ENCODE data around the gene RUBCN. TPM values are rescaled to one million over a fixed set of nuclear protein-coding genes. Genes with fewer than 3 reads are reported as not detected.

Gene RUBCN
- total RNA-seq, 4 donors from 2014 or later = 47.8 to 99.6 (median 60.1) TPM

DNA sequence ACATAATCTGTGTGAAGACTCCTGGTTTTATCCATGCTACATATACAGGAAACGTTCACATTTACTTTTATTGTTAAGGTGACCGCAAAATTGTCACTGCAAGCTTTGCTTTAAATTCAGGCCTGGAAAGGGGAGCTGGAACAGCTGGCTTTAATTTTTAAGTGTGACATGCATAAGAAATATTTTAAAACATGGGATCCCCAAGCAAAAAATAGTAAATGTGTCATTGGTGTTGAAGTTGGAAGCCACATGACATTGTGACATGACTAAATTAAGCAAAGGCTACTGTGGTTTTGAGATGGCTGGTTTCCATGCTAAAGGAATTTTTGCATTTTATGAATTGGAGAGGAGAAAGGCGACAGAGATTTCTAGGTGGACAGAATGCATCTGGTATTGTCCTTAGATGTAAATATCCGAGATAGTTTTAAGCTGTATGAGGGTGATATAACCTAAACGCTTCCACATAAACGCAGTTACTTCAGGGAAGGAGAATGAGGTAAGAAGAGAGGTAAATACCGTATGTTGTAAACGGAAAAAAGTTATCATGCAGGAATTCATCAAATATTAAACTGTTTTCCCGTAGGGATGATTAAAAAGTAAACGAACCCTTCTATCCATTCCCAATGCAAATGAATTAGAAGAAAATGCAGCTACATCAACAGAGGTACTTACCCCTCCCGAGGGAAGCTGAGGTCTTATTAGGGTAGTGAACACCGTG lies 12.1 kb upstream of the RUBCN start:
- H3K4me1 ChIP-seq = peaks cover 2 to 38% (median 12%) of the 10 kb centered on the region in 3 donors
- peak overlapping the region; percentile 67 to 88 for H3K4me3 ChIP-seq
- ATAC-seq = no peak
- TF ChIP-seq POLR2A (IDR thresholded peaks at IDR 0.05) (no peak), EP300 (IDR thresholded peaks at IDR 0.05) (no peak), POLR2AphosphoS5 (IDR thresholded peaks at IDR 0.05) (no peak)
- TF ChIP-seq, protein P1, sequence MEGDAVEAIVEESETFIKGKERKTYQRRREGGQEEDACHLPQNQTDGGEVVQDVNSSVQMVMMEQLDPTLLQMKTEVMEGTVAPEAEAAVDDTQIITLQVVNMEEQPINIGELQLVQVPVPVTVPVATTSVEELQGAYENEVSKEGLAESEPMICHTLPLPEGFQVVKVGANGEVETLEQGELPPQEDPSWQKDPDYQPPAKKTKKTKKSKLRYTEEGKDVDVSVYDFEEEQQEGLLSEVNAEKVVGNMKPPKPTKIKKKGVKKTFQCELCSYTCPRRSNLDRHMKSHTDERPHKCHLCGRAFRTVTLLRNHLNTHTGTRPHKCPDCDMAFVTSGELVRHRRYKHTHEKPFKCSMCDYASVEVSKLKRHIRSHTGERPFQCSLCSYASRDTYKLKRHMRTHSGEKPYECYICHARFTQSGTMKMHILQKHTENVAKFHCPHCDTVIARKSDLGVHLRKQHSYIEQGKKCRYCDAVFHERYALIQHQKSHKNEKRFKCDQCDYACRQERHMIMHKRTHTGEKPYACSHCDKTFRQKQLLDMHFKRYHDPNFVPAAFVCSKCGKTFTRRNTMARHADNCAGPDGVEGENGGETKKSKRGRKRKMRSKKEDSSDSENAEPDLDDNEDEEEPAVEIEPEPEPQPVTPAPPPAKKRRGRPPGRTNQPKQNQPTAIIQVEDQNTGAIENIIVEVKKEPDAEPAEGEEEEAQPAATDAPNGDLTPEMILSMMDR (IDR thresholded peaks at IDR 0.05) = no peak
- H3K36me3 ChIP-seq = no peaks in the 10 kb centered on the region
- H3K9me3 ChIP-seq = no peaks in the 10 kb centered on the region
- H3K27ac ChIP-seq = peak overlapping the region; percentile 74 to 98 (median 98)
- 15 to 18% methylated on average over 12 of the region's 12 CpGs for WGBS, 2 donors (ENCODE audit: low coverage in 1 of 2)
- H3K27me3 ChIP-seq = no peaks in the 10 kb centered on the region

DNA sequence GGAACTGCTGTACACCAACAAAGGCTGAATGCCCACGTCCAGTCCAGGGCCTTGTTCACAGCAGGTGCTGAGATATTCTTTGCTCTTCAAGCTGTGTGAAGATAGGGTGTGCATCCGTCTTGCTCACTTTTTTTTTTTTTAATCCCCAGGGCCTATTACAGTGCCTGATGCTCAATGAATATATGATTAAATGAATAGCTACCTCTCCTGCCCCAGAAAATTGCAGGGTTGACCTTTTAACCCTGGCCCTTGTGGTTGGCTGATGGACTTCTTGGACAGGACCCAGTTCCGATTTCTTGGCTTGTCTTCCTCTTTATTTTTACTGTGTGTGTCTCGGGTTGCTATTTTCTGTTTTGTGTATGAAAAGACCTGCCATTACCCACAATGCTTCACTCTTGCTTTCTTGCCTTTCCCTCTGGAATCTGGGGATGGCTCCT lies 10.1 kb upstream of the RUBCN start:
- 52 to 54% methylated on average over 3 to 4 of the region's 4 CpGs for WGBS, 2 donors (ENCODE audit: low coverage in 1 of 2)
- H3K9me3 ChIP-seq = no peaks in the 10 kb centered on the region

DNA sequence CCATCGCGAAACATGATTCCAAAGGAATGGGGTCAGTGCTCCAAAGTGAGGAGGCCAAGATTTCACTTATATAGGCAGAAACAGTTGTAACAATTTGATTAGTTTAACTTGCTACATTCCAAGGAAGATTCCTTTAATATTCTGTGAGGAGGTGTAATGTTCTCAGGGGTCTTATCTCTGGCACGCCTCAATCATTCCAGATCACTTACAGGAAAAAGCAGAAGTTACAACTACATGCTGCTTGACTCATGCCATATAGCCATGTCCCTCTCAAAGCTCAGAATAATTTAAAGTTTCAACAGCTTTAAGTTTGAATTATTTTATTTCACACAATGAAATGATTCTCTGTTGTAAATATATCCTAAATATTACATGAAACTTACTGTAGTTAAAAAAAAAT lies 9.5 kb upstream of the RUBCN start:
- ATAC-seq = no peak
- WGBS, 2 donors (ENCODE audit: low coverage in 1 of 2) = 82% methylated on average over 3 of the region's 3 CpGs
- Histone ChIP-seq H3K9me3 (no peaks in the 10 kb centered on the region), H3K4me1 (peaks cover 0 to 13% (median 0%) of the 10 kb centered on the region in 3 donors), H3K4me3 (no peak overlapping the region), H3K27me3 (no peaks in the 10 kb centered on the region), H3K36me3 (no peaks in the 10 kb centered on the region), H3K27ac (no peak overlapping the region)
- TF ChIP-seq, protein P1 (IDR thresholded peaks at IDR 0.05) = no peak
- no peak for TF ChIP-seq POLR2AphosphoS5 (IDR thresholded peaks at IDR 0.05)
- TF ChIP-seq POLR2A (IDR thresholded peaks at IDR 0.05) = no peak
- no peak for TF ChIP-seq EP300 (IDR thresholded peaks at IDR 0.05)

More for the DNA sequence above, 10.1 kb upstream of the RUBCN start:
- no peak overlapping the region for H3K27ac ChIP-seq
- ATAC-seq = no peak
- no peaks in the 10 kb centered on the region for H3K27me3 ChIP-seq
- peaks cover 0 to 19% (median 5%) of the 10 kb centered on the region in 3 donors for H3K4me1 ChIP-seq
- H3K36me3 ChIP-seq = no peaks in the 10 kb centered on the region
- TF ChIP-seq, protein P1 (IDR thresholded peaks at IDR 0.05) = no peak
- TF ChIP-seq POLR2A (IDR thresholded peaks at IDR 0.05) (no peak), POLR2AphosphoS5 (IDR thresholded peaks at IDR 0.05) (no peak), EP300 (IDR thresholded peaks at IDR 0.05) (no peak)
- no peak overlapping the region for H3K4me3 ChIP-seq

DNA sequence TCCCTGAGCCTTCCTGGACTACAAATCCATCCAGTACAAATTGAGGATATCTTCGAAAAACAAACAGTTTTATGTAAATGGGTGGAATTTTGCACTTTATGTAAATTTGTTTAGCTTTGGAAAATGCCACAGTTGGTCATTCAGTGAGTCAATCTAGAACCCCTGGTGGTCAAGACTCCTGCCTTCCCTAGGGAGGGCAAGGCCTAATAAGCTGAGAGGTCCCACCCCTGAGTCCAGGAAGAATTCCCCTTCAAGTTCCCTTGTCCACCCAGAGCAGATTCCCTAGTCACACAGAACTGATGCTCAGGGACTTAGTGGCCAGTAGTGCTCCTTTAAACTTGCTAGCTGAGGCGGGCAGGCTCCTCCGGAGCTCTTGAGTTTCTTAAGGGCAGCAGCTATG lies 6.1 kb upstream of the RUBCN start:
- Histone ChIP-seq H3K27ac (no peak overlapping the region), H3K9me3 (no peaks in the 10 kb centered on the region), H3K27me3 (no peaks in the 10 kb centered on the region), H3K4me3 (no peak overlapping the region), H3K36me3 (no peaks in the 10 kb centered on the region), H3K4me1 (peaks cover 0 to 3% (median under 1%) of the 10 kb centered on the region in 3 donors)
- TF ChIP-seq, protein P1 (IDR thresholded peaks at IDR 0.05) = no peak
- TF ChIP-seq POLR2A (IDR thresholded peaks at IDR 0.05) (no peak), POLR2AphosphoS5 (IDR thresholded peaks at IDR 0.05) (no peak), EP300 (IDR thresholded peaks at IDR 0.05) (no peak)
- 46 to 87% methylated on average over 2 to 3 of the region's 3 CpGs for WGBS, 2 donors (ENCODE audit: low coverage in 1 of 2)
- no peak for ATAC-seq

All from gastroesophageal sphincter (tissue), 4 donors.